Osteoblast (primary cell): ENCODE results near the gene METTL15. TPM values are rescaled to one million over a fixed set of nuclear protein-coding genes. Genes with fewer than 3 reads are reported as not detected.
"Not testable (repeated sequence)": the region's sequence is repeated elsewhere in the genome, so short reads cannot be mapped to it uniquely, and the experiment has no call there.

Source experiments
- DNase-seq: peaks from one replicate; pipeline ENCODE4 v3.0.0; 2011; ENCODE audit warnings: low spot score, mixed read lengths; ENCODE audit not compliant: insufficient read length; ENCODE audit errors: missing footprints
- H2AFZ ChIP-seq: 2 replicates; pipeline ENCODE4 v1.6.0; 2011; ENCODE audit warnings: mild to moderate bottlenecking, low read length
- H3K27ac ChIP-seq: 2 replicates; pipeline ENCODE4 v1.5.1; 2011; ENCODE audit warnings: mild to moderate bottlenecking, low read depth, low read length, moderate library complexity
- H3K27me3 ChIP-seq: 2 replicates; pipeline ENCODE4 v1.6.0; 2012; ENCODE audit warnings: mild to moderate bottlenecking, control low read depth, inconsistent platforms, low read length, moderate library complexity; ENCODE audit not compliant: insufficient read depth
- H3K36me3 ChIP-seq: 2 replicates; pipeline ENCODE4 v1.5.1; 2011; ENCODE audit warnings: mild to moderate bottlenecking, low read length, control low read depth, moderate library complexity; ENCODE audit not compliant: insufficient read depth
- H3K4me1 ChIP-seq: 2 replicates; pipeline ENCODE4 v1.5.1; 2011; ENCODE audit warnings: mild to moderate bottlenecking, low read length, control low read depth, moderate library complexity; ENCODE audit not compliant: insufficient read depth
- H3K4me2 ChIP-seq: 2 replicates; pipeline ENCODE4 v1.6.0; 2011; ENCODE audit warnings: mild to moderate bottlenecking, low read length; ENCODE audit not compliant: insufficient read depth
- H3K4me3 ChIP-seq: fragments of 200-600 bp; sonication (generic); 3 replicates; pipeline ENCODE4 v1.5.1; 2012; ENCODE audit warnings: mild to moderate bottlenecking, low read length, inconsistent platforms; ENCODE audit not compliant: insufficient read depth
- H3K79me2 ChIP-seq: 2 replicates; pipeline ENCODE4 v1.6.0; 2012; ENCODE audit warnings: mild to moderate bottlenecking, low read length, control low read depth, inconsistent platforms; ENCODE audit not compliant: insufficient read depth
- H3K9me3 ChIP-seq: 2 replicates; pipeline ENCODE4 v1.5.1; 2011; ENCODE audit warnings: low read depth, low read length, control low read depth
- H4K20me1 ChIP-seq: 2 replicates; pipeline ENCODE4 v1.6.0; 2012; ENCODE audit warnings: mild to moderate bottlenecking, low read length, control low read depth; ENCODE audit not compliant: insufficient read depth
- total RNA-seq: library from RNA; depleted of rRNA; stranded (reverse); fragments of >200 nt; gene quantifications from 2 replicates; pipeline ENCODE4 v1.2.3, GENCODE V29; 2012
- TF ChIP-seq, protein P1 (sequence below): IDR thresholded peaks from 2 replicates; pipeline ENCODE4 v1.5.1; 2011; ENCODE audit warnings: mild to moderate bottlenecking, low read depth, low read length, moderate library complexity; ENCODE audit errors: extremely low read depth

METTL15 gene
- total RNA-seq, 1 donor = 13.4 TPM

DNA sequence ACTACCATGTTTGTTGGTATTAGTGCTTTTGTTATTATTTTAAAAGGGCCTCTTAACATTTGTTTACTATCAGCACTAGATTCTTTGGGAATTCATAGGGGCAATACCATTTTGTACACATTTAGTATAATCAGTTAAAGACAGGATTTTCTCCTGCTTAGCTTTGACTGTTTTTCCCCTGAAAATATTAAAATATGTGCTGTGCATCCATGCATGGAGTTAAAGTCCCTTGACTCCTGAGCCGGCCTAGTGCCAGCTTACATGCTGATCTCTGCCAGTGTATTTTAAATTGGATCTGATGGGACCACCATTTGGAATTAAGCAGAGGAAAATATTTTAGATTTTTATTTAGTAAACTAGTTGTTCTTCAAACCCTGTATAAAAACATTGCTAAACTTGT, 161.4 kb downstream of the METTL15 start:
- H3K27me3 ChIP-seq = no peaks in the 10 kb centered on the region
- no peaks in the 10 kb centered on the region for H3K79me2 ChIP-seq
- TF ChIP-seq, protein P1, sequence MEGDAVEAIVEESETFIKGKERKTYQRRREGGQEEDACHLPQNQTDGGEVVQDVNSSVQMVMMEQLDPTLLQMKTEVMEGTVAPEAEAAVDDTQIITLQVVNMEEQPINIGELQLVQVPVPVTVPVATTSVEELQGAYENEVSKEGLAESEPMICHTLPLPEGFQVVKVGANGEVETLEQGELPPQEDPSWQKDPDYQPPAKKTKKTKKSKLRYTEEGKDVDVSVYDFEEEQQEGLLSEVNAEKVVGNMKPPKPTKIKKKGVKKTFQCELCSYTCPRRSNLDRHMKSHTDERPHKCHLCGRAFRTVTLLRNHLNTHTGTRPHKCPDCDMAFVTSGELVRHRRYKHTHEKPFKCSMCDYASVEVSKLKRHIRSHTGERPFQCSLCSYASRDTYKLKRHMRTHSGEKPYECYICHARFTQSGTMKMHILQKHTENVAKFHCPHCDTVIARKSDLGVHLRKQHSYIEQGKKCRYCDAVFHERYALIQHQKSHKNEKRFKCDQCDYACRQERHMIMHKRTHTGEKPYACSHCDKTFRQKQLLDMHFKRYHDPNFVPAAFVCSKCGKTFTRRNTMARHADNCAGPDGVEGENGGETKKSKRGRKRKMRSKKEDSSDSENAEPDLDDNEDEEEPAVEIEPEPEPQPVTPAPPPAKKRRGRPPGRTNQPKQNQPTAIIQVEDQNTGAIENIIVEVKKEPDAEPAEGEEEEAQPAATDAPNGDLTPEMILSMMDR = no peak
- DNase-seq = no peak
- H3K4me3 ChIP-seq = no peak overlapping the region
- H3K27ac ChIP-seq = no peak overlapping the region
- H3K36me3 ChIP-seq = no peaks in the 10 kb centered on the region
- H3K4me1 ChIP-seq = no peaks in the 10 kb centered on the region
- no peaks in the 10 kb centered on the region for H3K9me3 ChIP-seq
- no peak overlapping the region for H2AFZ ChIP-seq
- no peak overlapping the region for H3K4me2 ChIP-seq
- no peaks in the 10 kb centered on the region for H4K20me1 ChIP-seq

DNA sequence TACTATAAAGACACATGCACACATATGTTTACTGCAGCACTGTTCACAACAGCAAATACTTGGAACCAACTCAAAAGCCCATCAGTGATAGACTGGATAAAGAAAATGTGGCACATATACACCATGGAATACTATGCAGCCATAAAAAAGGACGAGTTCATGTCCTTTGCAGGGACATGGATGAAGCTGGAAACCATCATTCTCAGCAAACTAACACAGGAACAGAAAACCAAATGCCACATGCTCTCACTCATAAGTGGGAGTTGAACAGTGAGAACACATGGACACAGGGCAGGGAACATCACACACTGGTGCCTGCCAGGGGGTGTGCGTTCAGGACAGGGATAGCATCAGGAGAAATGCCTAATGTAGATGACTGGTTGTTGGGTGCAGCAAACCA, 164.1 kb downstream of the METTL15 start:
- H3K27me3 ChIP-seq, H3K36me3 ChIP-seq, H2AFZ ChIP-seq, H3K27ac ChIP-seq, H3K4me1 ChIP-seq, DNase-seq, H3K9me3 ChIP-seq, H4K20me1 ChIP-seq, H3K79me2 ChIP-seq, H3K4me3 ChIP-seq, H3K4me2 ChIP-seq: not testable (repeated sequence)

DNA sequence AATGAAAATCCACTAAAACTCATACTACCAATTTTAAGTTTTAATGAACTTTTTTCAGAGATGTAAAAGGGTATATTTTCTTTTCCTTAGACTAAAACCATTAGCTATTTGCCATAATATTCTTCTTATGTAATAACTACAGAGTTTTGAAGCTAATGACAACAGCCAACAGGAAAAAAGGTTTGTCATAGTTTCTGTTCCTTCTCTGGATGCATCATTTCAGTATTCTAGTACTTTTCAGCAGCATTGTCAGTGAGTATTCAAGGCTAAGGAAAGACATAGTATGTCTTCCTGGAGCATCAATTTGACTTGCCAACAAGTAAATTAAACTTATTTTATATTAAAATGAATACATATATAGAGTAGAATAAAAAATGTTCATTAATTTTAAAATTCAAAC, 166.0 kb downstream of the METTL15 start:
- H3K9me3 ChIP-seq = no peaks in the 10 kb centered on the region
- H3K4me3 ChIP-seq = no peak overlapping the region
- no peaks in the 10 kb centered on the region for H4K20me1 ChIP-seq
- no peaks in the 10 kb centered on the region for H3K27me3 ChIP-seq
- H3K79me2 ChIP-seq = no peaks in the 10 kb centered on the region
- H3K4me2 ChIP-seq = no peak overlapping the region
- no peaks in the 10 kb centered on the region for H3K4me1 ChIP-seq
- DNase-seq = no peak
- no peak overlapping the region for H3K27ac ChIP-seq
- H2AFZ ChIP-seq = no peak overlapping the region
- TF ChIP-seq, protein P1 = no peak
- H3K36me3 ChIP-seq = no peaks in the 10 kb centered on the region

DNA sequence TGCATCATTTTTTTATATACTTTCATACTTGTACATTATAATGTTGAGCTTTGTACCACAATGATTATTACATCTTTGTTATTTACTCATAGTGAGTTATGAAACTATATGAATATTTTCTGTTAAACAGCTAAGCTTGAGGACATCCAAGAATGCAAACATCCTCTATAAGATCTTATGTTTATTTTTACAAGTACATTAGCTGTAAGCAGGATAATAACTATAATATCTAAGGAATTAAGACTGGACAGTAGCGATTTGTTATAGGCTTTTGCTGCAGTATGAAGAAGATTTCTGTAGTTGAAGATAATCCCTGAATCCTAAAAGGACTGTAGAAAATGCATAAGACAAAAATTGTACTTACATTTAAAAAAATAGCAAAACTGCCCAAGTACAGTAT, 176.0 kb downstream of the METTL15 start:
- no peak overlapping the region for H3K4me3 ChIP-seq
- no peak overlapping the region for H3K4me2 ChIP-seq
- no peaks in the 10 kb centered on the region for H3K27me3 ChIP-seq
- no peaks in the 10 kb centered on the region for H3K79me2 ChIP-seq
- H4K20me1 ChIP-seq = no peaks in the 10 kb centered on the region
- H2AFZ ChIP-seq = no peak overlapping the region
- H3K27ac ChIP-seq = no peak overlapping the region
- TF ChIP-seq, protein P1 = no peak
- no peak for DNase-seq
- no peaks in the 10 kb centered on the region for H3K4me1 ChIP-seq
- H3K9me3 ChIP-seq = no peaks in the 10 kb centered on the region
- no peaks in the 10 kb centered on the region for H3K36me3 ChIP-seq
